HG03045 (cell line): ENCODE data around the gene SSBP1.
"Not testable (repeated sequence)": the region's sequence is repeated elsewhere in the genome, so short reads cannot be mapped to it uniquely, and the experiment has no call there.

ENCODE experiments used
- ATAC-seq: cut with Tn5 transposase; IDR thresholded peaks from one replicate; pipeline ENCODE4 v1.9.1; 2021; ENCODE audit warnings: mild to moderate bottlenecking, moderate library complexity; ENCODE audit not compliant: unreplicated experiment

SSBP1 gene, protein sequence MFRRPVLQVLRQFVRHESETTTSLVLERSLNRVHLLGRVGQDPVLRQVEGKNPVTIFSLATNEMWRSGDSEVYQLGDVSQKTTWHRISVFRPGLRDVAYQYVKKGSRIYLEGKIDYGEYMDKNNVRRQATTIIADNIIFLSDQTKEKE

DNA sequence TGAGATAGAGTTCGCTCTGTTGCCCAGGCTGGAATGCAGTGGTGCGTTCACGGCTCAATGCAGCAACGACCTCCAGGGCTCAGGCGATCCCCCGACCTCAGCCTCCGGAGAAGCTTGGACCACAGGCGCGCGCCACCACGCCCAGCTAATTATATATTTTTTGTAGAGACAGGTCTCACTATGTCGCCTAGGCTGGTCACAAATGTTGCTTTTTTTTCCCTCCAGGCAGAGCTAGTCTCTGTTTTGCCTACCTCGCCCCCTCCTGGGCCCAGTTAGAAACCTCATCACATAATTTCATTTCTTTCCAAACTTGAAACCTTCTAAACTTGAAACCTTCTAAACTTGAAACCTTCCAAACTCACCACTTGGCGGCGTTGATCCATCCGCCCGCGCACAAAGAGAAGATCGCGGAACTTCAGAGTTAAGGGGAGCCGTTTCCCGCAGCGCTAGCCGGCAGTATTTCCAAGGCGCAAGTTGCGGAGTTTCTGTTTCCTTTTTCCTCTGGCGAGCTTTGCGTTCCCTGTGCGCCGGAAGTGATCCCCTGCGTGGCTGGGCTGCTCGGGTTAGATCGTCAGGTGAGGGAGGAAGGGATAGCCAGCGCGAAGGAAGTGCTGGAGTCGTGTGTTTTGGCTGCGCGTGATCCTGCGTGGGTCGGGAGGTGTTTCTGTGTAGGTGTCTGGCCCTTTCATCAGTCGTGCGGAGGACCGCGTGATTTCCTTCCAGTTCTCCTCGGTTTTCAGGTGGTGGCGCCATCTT, at the start of gene SSBP1:
TSS of gene SSBP1 (plus strand) at position 523 of the 756 bp plus-strand sequence. CDS start 809 bp downstream, outside the sequence.
- peak; percentile 95 for ATAC-seq

DNA sequence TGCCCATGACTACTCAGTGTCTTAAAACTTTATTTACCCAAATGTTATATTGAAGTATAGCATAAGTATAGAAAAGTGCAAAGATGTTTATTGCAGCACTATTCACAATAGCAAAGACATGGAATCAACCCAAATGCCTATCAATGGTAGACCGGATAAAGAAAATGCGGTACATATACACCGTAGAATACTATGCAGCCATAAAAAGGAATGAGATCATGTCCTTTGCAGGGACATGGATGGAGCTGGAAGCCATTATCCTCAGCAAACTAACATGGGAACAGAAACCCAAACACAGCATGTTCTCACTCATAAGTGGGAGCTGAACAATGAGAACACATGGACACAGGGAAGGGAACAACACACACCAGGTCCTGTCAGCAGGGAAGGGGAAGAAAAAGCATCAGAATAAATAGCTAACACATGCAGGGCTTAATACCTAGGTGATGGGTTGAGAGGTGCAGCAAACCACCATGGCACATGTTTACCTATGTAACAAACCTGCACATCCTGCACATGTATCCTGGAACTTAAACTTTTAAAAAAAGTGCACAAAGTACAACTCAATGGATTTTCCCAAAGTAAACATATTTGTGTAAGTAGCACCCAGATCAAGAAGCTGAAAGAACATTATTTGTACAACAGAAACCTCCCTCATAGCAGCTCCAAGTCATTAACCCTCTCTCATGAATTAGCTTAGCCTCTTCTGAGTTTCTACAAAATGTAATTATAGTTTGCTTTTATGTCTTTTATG, 48.9 kb upstream of the SSBP1 start:
- not testable (repeated sequence) for ATAC-seq

DNA sequence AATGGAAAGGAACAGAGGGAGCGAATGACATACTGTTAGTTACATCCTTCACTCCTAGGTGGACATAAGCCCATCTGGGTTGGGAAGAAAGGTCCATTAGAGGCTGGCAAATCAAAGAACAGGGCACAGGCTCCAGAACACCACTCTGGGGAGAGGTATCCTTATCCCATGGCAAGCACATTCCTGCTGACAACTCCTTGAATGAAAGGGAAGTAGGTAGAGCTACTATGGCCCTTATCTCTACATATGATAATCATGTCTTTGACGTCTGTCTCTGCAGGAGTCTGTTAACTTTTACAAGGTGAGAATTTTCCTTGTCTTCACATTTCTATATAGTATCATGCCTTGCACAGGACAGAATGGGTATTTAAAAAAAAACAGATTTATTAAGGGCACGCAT, 46.6 kb upstream of the SSBP1 start:
- no peak for ATAC-seq

DNA sequence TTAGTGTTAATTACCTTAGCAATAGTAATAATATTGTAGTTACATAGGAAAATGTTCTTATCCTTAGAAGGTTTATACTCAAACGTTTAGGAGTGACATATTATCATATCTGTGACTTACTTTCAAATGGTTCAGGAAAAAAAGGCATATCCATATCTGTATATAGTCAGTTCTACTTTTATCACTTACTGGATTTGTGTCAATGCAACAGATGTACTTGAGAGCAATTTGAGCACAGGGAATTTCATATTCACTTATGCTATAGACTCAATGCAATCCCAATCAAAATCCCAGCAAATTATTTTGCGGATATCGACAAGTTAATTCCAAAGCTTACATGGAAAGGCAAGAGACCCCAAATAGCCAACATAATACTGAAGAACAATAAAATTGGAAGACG, 46.2 kb upstream of the SSBP1 start:
- no peak for ATAC-seq

DNA sequence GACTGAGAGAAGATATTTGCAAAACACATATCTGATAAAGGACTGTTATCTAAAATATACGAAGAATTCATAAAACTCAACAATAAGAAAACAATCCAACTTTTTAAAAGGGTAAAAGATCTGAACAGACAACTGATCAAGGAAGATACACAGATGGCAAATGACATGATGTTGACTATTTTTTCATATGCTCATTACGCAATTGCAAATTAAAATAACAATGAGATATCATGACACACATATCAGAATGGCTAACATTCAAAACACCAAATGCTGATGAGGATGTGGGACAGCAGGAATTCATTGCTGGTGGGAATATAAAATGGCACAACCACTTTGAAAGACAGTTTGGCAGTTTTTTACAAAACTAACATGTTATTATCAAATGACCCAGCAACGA, 45.1 kb upstream of the SSBP1 start:
- ATAC-seq, result no peak

DNA sequence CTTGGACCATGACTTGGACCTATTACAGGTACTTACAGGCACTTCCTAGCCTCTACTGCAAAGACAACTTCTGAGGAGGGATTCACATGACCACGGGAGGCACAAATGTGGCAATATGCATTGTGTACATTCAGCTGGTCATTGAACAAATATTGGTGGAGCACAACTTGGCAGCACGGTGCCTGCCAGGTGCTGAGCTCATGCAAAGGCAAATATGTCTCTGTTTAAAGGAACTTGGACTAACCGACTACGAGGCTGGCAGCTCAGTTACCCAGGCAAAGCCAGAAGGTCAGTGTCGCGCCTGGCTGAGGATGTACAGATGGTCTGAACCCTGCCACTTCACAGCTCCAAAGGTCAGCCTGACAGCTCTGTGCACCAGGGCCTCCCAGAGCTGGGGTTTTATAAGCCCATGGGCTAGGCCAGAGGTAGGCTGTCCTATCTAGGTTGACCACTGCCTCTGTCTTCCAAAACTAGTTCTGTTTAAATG, 42.3 kb upstream of the SSBP1 start:
- ATAC-seq, result no peak

DNA sequence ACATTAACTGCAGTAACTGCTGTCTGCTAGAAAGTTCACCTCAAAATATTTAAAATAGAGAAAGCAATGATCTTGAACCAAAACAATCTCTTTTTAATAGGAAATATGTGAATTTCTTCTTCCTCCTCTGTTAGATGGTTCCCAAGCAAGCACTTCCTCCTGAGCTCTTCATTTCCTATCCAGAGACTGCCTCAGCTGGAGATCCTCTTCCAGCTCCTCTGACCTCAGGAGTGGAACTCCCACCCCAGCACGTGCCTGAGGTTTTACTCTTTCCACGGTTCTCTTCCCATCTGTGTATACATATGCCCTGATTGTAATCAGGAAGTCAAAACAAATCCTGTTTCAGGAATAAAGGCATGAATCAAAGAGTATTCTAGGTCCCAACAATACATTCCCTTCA, 41.8 kb upstream of the SSBP1 start:
- no peak for ATAC-seq

DNA sequence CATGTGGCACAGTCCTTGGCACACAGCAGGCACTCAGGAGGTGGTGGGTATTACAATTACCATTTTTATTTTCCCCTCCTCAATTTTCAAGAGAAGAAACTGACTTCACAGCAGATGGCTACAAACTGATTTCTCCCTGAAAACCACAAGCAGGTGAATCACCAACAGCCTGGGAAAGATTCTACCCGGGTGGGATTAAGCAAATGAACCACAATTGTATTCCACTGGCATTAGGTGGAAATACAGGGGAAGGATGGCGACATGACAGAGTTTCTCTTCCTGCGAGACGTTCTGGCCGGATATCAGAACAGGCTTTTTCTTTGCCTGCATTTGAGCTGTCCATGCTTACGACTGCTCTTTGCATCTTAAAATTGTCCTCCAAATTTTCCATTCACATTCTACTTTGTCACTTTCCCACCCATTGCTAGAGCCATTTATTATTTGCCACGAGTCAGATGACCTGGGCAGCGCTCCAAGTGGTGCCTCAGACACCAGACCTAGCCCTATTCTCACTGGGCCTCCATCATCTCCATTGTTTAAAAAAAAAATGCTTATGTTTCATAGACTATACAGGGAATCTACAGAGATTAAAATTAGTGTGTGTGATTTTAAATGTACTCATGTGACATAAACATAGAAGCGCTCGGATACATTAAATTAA, 40.8 kb upstream of the SSBP1 start:
- no peak for ATAC-seq

DNA sequence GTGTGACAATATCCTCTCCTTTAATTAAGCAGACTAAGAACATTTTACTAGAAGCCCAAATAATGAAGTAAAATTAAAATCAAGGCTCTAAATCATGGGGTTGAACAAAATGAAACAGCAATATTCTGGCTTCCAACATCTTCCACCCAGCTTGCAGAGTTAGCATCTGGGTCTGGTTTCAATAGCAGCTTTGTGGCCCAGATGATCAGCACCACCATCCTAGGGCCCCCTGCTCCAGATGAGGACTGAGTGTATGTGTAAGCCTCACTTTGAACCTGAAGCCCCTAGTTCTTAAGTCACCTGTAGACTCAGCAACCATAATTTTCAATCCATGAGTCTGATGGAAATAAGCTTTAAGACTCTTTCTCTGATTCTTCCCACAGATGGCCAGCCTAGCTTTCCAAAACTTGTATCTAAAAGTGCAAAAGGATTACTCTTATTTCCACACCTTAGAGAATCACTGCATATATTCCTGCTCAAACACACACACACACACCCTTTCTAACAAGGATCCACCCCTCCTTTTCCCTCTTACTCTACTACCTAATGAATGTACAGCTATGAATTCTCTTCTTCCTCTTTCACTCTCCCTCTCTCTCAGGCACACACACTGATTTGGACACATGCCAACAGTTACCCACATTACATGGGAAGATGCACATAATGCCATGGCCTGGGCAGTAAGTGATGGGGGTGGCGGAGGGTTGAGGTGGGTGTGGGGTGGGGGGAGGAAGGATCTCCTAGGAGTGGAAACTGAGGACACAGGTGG, 39.7 kb upstream of the SSBP1 start:
- ATAC-seq, result no peak

DNA sequence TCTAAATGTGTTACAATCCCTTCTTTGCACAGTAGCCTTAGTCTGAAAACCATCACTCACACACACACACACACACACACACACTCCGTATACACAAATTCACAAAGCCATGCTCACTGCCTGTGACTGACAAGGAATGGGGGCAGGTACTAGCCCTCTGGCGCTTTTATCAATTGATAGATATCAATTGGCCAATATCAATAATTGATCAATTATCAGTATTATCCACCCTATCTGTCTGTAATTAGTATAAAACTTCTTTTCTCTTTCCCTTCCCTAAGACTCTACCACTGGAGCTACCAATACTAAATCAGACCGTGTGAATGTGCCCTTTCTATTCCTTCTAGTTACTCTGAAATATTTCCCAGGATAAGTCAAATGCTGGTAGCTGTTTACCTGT, 38.3 kb upstream of the SSBP1 start:
- ATAC-seq, result no peak

DNA sequence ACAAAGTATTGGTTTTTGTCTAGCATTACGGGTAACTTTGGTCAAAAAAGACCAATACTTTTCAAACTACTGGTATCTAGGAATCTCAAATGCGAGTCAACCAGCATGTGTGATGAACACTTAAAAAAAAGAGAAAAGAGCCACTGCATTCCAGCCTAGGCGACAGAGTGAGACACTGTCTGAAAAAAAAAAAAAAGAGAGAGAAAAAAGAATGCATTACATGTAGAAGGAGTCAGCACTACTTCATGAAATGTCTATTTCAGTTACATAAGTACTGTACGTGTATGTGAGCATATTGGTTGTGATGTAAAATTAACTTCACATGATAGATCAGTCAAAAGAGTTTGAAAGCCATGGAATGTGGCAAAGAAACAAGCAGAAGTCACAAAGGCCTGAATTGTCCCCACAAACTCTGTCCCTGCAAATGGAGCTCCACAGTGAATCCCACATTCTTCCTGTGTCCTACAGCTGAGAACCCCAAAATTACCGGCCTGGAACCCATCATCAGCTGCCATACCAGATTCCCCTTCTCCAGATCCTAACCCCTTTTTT, 37.8 kb upstream of the SSBP1 start:
- no peak for ATAC-seq

DNA sequence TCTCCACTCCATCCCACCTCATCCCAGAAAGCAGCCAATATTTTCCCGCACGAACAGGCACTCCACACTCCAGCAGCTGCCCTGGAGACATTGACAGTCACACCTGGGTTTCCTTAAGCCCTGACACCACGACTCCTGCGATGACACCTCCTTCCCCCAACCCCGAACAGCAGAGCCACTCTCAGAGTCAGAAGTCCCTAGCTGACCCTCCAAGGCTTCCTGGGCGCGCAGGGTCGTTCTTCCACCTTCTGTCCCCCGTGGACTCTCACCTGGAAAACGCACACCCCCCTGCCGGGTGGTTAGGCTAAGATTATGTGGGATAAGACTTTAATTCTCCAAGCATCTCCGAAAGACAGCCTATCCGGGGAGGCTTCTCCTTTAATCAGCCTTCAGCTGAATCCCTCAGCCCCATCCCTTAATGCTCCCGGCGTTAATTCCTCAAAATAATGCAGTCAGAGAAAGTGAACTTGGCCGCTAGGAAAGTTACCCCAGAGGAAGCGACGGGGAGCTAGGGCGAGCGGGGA, 37.2 kb upstream of the SSBP1 start:
- no peak for ATAC-seq

DNA sequence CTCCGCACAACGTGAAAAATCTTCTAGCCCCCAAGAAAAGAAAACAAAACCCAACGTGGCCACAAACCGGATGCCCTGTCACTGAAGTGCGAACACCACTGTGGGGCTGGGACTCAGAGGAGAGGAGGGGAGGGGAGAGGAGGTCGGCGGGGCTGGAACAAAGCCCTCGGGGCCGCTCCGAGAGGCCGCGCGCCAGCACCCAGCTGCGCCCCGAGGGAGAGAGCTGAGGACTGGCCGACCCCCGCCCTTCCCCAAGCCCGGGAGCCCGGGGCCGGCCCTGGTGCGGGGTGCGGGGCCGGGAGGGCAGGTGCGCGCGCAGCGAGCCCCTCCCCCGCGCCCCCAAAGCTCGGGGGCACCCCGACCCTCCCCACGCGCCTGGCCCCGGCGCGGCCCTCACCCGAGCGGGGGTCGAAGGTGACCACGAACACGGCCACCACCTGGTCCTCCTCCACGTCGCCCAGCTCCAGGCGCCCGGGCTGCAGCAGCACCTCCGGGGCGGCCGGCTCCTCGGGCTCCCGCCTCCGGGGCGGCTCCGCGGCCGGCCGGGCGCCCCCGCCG, 36.6 kb upstream of the SSBP1 start:
- peak; percentile 85 for ATAC-seq

DNA sequence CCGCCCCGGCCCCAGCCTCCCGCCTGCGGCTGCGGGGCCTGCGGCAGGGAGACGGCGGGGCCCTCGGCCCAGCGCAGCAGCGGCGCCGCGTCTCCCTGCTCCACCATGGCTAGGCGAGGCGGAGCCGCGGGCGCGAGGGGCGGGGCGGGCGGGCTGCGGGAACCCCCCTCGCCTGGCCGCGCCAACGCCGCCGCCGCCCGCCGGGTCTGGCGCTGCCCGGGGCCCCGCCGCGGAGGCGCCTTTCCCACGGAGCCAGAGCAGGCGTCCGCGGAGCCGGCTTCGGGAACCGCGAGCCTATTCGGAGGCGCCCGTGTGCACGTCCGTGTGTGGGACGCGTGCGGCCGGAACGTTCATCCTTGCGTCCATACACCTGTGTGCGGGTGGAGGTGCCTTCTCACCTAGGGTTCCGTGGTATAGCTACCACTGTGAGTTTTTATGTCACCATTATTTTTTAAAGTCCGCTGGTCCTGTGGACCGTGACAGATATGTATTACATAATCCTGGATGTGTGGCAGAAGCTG, 36.1 kb upstream of the SSBP1 start, which contains the start of gene DENND11:
TSS of gene DENND11 (minus strand) at position 120 of the 521 bp plus-strand sequence. CDS start at position 107, 13 bp downstream.
- peak; percentile 86 for ATAC-seq

DNA sequence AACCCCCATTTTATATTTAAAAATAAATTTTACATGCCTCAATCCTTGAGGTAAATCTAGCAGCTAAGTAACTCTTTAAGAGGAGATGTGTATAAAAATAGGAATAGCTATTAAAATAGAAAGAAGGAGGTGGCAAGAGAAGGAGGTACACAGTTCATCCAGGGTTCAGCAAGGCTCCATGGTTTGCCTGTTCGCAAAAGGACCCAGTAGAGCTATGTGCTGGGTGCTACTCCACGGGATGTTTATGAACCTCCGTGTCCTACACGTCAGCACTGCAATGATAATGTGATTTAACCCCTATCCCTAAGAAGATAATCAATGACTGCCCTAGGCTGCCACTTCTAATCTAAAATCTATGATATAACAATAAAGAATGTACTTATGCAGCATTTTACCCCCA, 35.3 kb upstream of the SSBP1 start:
- no peak for ATAC-seq

DNA sequence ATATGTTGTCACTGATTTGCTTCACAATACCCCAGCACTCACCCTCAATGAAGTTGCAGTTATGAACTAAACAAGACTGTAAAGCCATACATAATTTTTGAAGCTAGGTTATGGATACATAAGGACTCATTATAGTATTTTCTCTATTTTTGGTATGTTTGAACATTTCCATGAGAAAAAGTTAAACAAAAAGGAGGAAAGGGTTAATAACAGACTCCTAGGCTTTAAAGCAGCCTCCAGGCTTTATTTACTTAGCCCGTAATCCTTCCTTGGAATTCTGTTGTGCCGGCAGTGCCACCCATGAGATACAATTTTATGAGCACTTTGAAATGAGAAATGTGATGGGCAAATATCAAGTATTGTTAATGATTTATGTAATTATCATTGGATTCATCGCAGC, 34.0 kb upstream of the SSBP1 start:
- no peak for ATAC-seq

DNA sequence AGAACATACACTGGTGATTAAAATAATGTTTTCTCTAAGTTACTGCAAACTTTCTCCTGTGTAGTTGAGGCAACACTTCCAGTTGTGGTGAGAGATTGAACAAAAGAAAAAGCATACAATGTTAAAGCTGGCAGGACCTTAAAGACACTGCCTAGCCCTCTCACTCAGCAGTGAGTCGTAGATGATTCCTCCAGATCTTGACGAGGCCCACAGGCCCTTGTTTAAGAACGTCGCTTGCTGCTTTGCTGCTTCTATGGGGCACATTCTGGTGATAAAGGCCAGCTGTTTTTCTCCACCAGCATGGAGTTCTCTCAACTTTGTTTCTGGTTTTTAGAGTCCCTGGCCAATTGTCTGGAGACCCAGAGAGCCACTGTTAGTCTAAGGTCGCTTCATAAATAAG, 33.4 kb upstream of the SSBP1 start:
- no peak for ATAC-seq

DNA sequence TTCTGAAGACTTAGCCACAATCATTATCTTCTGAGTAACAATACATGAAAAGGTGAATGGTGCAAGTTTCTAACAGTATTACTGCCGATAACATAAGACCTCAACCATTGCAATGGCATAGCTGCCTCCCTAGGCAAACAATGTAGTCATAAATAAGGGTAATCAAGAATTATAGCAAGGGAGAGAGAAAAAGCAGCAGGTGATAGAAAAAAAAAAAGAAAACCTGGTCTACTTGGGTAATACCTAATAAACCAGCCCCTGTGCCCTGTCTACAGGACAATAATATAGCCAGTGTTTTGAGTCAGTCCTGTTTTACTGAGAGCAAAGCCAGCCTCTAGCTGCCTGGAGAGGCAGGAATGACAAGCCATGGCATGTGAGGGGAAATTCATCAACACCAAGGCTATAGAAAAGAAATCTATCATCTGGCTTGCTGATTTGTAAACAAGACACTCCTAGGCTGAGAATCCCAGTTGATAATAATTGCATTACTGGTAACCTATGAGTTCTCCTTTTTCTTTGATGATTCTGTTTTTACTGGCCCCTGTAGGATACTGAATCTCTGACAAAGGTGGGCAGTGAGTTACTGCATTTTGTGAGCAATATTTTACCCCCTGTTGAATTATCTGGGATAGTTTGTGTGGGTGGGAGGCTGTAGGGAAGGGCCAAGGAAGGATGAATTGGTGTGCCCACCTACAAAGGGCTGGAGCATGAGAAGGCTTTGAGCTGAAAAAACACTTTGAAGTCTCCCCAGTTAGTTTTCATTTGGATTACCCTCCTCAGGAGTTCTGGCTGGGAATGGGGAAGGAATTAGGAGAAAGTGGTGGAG, 31.7 kb upstream of the SSBP1 start:
- no peak for ATAC-seq

DNA sequence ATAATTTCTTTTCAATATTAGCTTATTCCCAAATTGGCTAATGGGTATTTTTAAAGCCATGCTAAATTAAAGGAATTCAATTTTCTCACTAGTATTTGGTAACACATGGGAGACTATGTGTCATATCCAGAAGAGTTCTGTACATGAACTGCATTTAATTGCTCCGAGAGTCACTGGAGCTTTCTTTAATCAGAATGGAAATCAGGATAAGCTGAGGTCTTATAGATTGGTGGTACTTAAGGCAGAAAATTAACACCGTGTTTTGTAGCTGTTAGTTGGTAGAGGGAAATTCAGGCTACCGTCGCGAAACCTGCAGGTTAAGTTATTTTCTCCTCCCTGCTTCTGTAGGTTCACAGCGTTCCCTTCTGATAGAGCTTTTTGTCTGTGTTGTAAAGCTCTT, 29.8 kb upstream of the SSBP1 start, which contains the start of gene WEE2:
TSS of gene WEE2 (plus strand) at position 3 of the 400 bp plus-strand sequence. CDS start 406 bp downstream, outside the sequence.
- ATAC-seq, result no peak
